WTC11 (cell line): Measurements from ENCODE around the gene ARHGAP45. TPM values are rescaled to one million over a fixed set of nuclear protein-coding genes. Genes with fewer than 3 reads are reported as not detected.

Source experiments
- ATAC-seq: fragments of 200-7000 bp; cut with Tn5 transposase; 2 replicates; pipeline ENCODE4 v1.10.0; 2021; ENCODE audit warnings: mild to moderate bottlenecking, moderate library complexity
- CTCF ChIA-PET: fragments of 300-600 bp; sonication (Branson Sonifier 250); formaldehyde crosslinking; loops from one replicate; lab custom pipeline; 2021; ENCODE audit warnings: antibody characterized with exemption; lab: Charles Lee
- POLR2A ChIA-PET: fragments of 350-600 bp; sonication (Branson Sonifier 250); formaldehyde crosslinking; loops from one replicate; lab custom pipeline; 2021; ENCODE audit warnings: antibody characterized with exemption; lab: Charles Lee
- DNase-seq: peaks from one replicate; pipeline ENCODE4 v3.0.0; 2021; ENCODE audit warnings: low spot score
- H3K27ac Mint-ChIP-seq: 2 replicates; pipeline ENCODE4 v1.8.0; 2021; ENCODE audit warnings: mixed read lengths
- H3K27me3 Mint-ChIP-seq: 2 replicates; pipeline ENCODE4 v1.8.0; 2021; ENCODE audit warnings: low read depth, mild to moderate bottlenecking, moderate library complexity, mixed read lengths
- H3K36me3 Mint-ChIP-seq: 2 replicates; pipeline ENCODE4 v1.8.0; 2021; ENCODE audit warnings: mixed read lengths
- H3K4me1 Mint-ChIP-seq: 2 replicates; pipeline ENCODE4 v1.8.0; 2022; ENCODE audit warnings: mixed read lengths
- H3K4me3 Mint-ChIP-seq: 2 replicates; pipeline ENCODE4 v1.8.0; 2021; ENCODE audit warnings: mild to moderate bottlenecking, moderate library complexity, mixed read lengths
- H3K9me3 Mint-ChIP-seq: 2 replicates; pipeline ENCODE4 v1.8.0; 2021; ENCODE audit warnings: mixed read lengths
- CREB1 ChIP-seq: sonication (generic); formaldehyde crosslinking; IDR thresholded peaks from 2 replicates; pipeline ENCODE4 v1.8.0; 2023; ENCODE audit warnings: mild to moderate bottlenecking, missing genetic modification reagents
- ELF4 ChIP-seq: sonication (generic); formaldehyde crosslinking; IDR thresholded peaks from 2 replicates; pipeline ENCODE4 v1.8.1; 2022; ENCODE audit warnings: low read depth, mild to moderate bottlenecking, moderate library complexity, missing genetic modification reagents
- ZNF423 ChIP-seq: fragments of 250-450 bp; sonication (Bioruptor Pico); IDR thresholded peaks from 2 replicates; pipeline ENCODE4 v2.1.2; 2022; ENCODE audit warnings: mild to moderate bottlenecking, moderate library complexity
- total RNA-seq: library from RNA; stranded (reverse); gene quantifications from 3 replicates; pipeline ENCODE4 v1.2.3, GENCODE V29; 2021
- TF ChIP-seq, protein P1 (sequence below): sonication (generic); formaldehyde crosslinking; IDR thresholded peaks from 2 replicates; pipeline ENCODE4 v1.8.0; 2022; ENCODE audit warnings: mild to moderate bottlenecking, missing genetic modification reagents
- TF ChIP-seq, protein P2 (sequence below): sonication (generic); formaldehyde crosslinking; IDR thresholded peaks from 2 replicates; pipeline ENCODE4 v1.8.1; 2022; ENCODE audit warnings: low read depth, mild to moderate bottlenecking, moderate library complexity, missing genetic modification reagents, borderline replicate concordance
- TF ChIP-seq, protein P3 (sequence below): fragments of 200-600 bp; IDR thresholded peaks from 2 replicates; pipeline ENCODE4 v1.8.0; 2022; ENCODE audit warnings: antibody characterized with exemption
- TF ChIP-seq, protein P4 (sequence below): sonication (generic); formaldehyde crosslinking; IDR thresholded peaks from 2 replicates; pipeline ENCODE4 v1.8.1; 2022; ENCODE audit warnings: low read depth, missing genetic modification reagents, borderline replicate concordance
- TF ChIP-seq, protein P5 (sequence below): sonication (generic); formaldehyde crosslinking; IDR thresholded peaks from 2 replicates; pipeline ENCODE4 v1.8.0; 2023; ENCODE audit warnings: mild to moderate bottlenecking, missing genetic modification reagents
- TF ChIP-seq, protein P6 (sequence below): sonication (generic); formaldehyde crosslinking; IDR thresholded peaks from 2 replicates; pipeline ENCODE4 v1.8.0; 2023; ENCODE audit warnings: missing genetic modification reagents, mild to moderate bottlenecking, borderline replicate concordance
- TF ChIP-seq, protein P7 (sequence below): sonication (generic); formaldehyde crosslinking; IDR thresholded peaks from 2 replicates; pipeline ENCODE4 v1.8.1; 2023; ENCODE audit warnings: mild to moderate bottlenecking, missing genetic modification reagents
- TF ChIP-seq, protein P8 (sequence below): sonication (generic); formaldehyde crosslinking; IDR thresholded peaks from 2 replicates; pipeline ENCODE4 v1.8.1; 2023; ENCODE audit warnings: mild to moderate bottlenecking, missing genetic modification reagents, moderate library complexity

The ARHGAP45 gene
- total RNA-seq, 1 experiment from 2014 or later, result 40.9 TPM

DNA sequence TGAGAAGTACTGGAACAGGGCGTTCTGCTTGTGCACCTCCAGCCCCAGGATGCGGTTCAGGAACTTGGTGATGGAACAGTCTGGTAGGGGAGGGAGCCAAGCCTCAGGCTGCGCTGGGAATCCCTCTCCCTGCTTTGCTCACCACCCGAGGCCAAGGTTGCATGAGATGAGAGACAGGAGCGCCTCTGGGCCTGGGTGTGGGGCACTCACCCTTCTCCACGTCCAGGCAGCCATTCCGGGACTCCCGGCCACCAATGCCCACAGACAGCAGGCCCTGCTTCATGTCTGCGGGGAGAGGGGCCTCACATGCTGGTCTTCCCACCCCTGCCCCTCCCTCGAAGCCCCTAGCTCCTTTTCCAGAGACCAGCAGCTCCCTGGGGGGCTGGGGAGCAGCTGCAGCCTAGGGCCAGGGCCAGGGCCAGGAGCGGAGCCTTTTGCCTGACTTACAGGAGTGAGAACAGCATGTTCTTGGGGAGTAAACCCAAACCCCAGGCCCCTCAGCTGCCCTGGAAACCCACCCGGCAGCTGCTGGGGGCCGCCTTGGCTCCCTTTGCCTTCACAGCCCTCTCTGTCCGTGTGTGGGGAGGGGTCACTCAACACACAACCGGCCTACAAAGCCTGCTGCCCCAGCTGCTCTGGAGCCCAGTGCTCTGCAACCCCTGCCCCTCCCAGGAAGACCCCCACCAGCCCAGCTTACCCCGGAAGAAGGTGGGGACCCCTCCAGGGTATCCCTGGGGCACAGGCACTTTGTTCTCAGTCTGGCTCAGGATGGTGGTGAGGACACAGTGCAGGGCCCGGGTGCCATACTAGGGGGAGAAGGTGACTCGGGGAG is 44.1 kb downstream of the ARHGAP45 start:
- CTCF ChIA-PET, result interaction anchor here (0.9 kb wide), 1 partner anchor 103 kb away, joined by 3 read pairs; no protein-coding TSS in a partner anchor
- TF ChIP-seq, protein P1, sequence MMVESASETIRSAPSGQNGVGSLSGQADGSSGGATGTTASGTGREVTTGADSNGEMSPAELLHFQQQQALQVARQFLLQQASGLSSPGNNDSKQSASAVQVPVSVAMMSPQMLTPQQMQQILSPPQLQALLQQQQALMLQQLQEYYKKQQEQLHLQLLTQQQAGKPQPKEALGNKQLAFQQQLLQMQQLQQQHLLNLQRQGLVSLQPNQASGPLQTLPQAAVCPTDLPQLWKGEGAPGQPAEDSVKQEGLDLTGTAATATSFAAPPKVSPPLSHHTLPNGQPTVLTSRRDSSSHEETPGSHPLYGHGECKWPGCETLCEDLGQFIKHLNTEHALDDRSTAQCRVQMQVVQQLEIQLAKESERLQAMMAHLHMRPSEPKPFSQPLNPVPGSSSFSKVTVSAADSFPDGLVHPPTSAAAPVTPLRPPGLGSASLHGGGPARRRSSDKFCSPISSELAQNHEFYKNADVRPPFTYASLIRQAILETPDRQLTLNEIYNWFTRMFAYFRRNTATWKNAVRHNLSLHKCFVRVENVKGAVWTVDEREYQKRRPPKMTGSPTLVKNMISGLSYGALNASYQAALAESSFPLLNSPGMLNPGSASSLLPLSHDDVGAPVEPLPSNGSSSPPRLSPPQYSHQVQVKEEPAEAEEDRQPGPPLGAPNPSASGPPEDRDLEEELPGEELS, result no peak
- TF ChIP-seq CREB1 (CRISPR knock-in tag), result no peak
- Mint-ChIP-seq H3K36me3 (no peaks in the 10 kb centered on the region), H3K9me3 (no peaks in the 10 kb centered on the region), H3K27ac (no peak overlapping the region), H3K4me1 (peaks cover 2% of the 10 kb centered on the region; the same call in 1 of the 2 replicates), H3K4me3 (no peak overlapping the region), H3K27me3 (no peaks in the 10 kb centered on the region)
- DNase-seq (no peak), ATAC-seq (no peak)
- POLR2A ChIA-PET, result no interaction called here

DNA sequence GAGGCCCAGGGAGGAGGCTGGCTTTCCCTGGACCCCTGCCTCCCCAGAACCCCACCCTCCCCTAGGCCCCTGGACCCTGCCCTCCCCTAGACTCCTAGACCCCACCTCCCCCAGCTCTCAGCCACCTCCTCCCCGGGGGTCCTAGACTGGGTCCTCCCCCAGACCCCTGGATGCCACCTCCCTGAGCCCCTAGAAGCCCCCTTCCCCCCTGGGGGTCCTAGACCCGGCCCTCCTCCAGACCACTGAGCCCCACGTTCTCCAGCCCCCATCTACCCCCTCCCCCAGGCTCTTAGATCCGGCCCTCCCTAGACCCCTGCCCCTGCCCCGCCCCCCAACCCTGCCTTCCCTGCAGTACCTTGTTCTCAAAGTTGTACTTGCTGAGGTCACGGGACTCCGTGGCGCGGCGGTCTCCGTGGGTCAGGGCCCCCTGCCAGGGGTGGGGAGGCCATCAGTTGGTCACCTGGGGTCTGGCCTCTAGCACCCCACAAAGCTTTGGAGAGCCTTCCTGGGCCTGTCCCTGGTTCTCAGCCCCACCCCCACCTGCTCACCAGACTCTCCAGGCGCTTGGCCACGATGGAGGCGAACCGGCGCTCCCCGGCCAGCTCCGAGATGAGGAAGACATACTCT is 44.8 kb downstream of the ARHGAP45 start:
- H3K27ac Mint-ChIP-seq, result no peak overlapping the region
- peaks cover 2% of the 10 kb centered on the region; the same call in 1 of the 2 replicates for H3K4me1 Mint-ChIP-seq
- no peak overlapping the region for H3K4me3 Mint-ChIP-seq
- no peaks in the 10 kb centered on the region for H3K27me3 Mint-ChIP-seq
- no peaks in the 10 kb centered on the region for H3K36me3 Mint-ChIP-seq
- no peaks in the 10 kb centered on the region for H3K9me3 Mint-ChIP-seq
- DNase-seq (no peak), ATAC-seq (no peak)
- ChIA-PET POLR2A (interaction anchor here (0.7 to 1.0 kb wide), 2 partner anchors 10 to 71 kb away, joined by 3 to 4 read pairs; partner anchors contain the start of gene ABCA7), CTCF (interaction anchor here (0.6 to 3.0 kb wide), 18 partner anchors 8 to 133 kb away, joined by 3 to 69 read pairs (median 20); partner anchors contain the start of genes ARHGAP45, GPX4 and POLR2E)
- TF ChIP-seq, protein P2, sequence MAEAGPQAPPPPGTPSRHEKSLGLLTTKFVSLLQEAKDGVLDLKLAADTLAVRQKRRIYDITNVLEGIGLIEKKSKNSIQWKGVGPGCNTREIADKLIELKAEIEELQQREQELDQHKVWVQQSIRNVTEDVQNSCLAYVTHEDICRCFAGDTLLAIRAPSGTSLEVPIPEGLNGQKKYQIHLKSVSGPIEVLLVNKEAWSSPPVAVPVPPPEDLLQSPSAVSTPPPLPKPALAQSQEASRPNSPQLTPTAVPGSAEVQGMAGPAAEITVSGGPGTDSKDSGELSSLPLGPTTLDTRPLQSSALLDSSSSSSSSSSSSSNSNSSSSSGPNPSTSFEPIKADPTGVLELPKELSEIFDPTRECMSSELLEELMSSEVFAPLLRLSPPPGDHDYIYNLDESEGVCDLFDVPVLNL, result no peak
- TF ChIP-seq, protein P3, sequence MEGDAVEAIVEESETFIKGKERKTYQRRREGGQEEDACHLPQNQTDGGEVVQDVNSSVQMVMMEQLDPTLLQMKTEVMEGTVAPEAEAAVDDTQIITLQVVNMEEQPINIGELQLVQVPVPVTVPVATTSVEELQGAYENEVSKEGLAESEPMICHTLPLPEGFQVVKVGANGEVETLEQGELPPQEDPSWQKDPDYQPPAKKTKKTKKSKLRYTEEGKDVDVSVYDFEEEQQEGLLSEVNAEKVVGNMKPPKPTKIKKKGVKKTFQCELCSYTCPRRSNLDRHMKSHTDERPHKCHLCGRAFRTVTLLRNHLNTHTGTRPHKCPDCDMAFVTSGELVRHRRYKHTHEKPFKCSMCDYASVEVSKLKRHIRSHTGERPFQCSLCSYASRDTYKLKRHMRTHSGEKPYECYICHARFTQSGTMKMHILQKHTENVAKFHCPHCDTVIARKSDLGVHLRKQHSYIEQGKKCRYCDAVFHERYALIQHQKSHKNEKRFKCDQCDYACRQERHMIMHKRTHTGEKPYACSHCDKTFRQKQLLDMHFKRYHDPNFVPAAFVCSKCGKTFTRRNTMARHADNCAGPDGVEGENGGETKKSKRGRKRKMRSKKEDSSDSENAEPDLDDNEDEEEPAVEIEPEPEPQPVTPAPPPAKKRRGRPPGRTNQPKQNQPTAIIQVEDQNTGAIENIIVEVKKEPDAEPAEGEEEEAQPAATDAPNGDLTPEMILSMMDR, result no peak
- TF ChIP-seq, protein P1, result no peak
- TF ChIP-seq, protein P4, sequence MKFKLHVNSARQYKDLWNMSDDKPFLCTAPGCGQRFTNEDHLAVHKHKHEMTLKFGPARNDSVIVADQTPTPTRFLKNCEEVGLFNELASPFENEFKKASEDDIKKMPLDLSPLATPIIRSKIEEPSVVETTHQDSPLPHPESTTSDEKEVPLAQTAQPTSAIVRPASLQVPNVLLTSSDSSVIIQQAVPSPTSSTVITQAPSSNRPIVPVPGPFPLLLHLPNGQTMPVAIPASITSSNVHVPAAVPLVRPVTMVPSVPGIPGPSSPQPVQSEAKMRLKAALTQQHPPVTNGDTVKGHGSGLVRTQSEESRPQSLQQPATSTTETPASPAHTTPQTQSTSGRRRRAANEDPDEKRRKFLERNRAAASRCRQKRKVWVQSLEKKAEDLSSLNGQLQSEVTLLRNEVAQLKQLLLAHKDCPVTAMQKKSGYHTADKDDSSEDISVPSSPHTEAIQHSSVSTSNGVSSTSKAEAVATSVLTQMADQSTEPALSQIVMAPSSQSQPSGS (CRISPR knock-in tag), result no peak
- TF ChIP-seq ELF4, result no peak
- TF ChIP-seq, protein P5, sequence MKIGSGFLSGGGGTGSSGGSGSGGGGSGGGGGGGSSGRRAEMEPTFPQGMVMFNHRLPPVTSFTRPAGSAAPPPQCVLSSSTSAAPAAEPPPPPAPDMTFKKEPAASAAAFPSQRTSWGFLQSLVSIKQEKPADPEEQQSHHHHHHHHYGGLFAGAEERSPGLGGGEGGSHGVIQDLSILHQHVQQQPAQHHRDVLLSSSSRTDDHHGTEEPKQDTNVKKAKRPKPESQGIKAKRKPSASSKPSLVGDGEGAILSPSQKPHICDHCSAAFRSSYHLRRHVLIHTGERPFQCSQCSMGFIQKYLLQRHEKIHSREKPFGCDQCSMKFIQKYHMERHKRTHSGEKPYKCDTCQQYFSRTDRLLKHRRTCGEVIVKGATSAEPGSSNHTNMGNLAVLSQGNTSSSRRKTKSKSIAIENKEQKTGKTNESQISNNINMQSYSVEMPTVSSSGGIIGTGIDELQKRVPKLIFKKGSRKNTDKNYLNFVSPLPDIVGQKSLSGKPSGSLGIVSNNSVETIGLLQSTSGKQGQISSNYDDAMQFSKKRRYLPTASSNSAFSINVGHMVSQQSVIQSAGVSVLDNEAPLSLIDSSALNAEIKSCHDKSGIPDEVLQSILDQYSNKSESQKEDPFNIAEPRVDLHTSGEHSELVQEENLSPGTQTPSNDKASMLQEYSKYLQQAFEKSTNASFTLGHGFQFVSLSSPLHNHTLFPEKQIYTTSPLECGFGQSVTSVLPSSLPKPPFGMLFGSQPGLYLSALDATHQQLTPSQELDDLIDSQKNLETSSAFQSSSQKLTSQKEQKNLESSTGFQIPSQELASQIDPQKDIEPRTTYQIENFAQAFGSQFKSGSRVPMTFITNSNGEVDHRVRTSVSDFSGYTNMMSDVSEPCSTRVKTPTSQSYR, result no peak
- TF ChIP-seq, protein P6, sequence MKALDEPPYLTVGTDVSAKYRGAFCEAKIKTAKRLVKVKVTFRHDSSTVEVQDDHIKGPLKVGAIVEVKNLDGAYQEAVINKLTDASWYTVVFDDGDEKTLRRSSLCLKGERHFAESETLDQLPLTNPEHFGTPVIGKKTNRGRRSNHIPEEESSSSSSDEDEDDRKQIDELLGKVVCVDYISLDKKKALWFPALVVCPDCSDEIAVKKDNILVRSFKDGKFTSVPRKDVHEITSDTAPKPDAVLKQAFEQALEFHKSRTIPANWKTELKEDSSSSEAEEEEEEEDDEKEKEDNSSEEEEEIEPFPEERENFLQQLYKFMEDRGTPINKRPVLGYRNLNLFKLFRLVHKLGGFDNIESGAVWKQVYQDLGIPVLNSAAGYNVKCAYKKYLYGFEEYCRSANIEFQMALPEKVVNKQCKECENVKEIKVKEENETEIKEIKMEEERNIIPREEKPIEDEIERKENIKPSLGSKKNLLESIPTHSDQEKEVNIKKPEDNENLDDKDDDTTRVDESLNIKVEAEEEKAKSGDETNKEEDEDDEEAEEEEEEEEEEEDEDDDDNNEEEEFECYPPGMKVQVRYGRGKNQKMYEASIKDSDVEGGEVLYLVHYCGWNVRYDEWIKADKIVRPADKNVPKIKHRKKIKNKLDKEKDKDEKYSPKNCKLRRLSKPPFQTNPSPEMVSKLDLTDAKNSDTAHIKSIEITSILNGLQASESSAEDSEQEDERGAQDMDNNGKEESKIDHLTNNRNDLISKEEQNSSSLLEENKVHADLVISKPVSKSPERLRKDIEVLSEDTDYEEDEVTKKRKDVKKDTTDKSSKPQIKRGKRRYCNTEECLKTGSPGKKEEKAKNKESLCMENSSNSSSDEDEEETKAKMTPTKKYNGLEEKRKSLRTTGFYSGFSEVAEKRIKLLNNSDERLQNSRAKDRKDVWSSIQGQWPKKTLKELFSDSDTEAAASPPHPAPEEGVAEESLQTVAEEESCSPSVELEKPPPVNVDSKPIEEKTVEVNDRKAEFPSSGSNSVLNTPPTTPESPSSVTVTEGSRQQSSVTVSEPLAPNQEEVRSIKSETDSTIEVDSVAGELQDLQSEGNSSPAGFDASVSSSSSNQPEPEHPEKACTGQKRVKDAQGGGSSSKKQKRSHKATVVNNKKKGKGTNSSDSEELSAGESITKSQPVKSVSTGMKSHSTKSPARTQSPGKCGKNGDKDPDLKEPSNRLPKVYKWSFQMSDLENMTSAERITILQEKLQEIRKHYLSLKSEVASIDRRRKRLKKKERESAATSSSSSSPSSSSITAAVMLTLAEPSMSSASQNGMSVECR (CRISPR knock-in tag), result no peak
- TF ChIP-seq, protein P7, sequence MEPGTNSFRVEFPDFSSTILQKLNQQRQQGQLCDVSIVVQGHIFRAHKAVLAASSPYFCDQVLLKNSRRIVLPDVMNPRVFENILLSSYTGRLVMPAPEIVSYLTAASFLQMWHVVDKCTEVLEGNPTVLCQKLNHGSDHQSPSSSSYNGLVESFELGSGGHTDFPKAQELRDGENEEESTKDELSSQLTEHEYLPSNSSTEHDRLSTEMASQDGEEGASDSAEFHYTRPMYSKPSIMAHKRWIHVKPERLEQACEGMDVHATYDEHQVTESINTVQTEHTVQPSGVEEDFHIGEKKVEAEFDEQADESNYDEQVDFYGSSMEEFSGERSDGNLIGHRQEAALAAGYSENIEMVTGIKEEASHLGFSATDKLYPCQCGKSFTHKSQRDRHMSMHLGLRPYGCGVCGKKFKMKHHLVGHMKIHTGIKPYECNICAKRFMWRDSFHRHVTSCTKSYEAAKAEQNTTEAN (CRISPR knock-in tag), result no peak
- TF ChIP-seq, protein P8, sequence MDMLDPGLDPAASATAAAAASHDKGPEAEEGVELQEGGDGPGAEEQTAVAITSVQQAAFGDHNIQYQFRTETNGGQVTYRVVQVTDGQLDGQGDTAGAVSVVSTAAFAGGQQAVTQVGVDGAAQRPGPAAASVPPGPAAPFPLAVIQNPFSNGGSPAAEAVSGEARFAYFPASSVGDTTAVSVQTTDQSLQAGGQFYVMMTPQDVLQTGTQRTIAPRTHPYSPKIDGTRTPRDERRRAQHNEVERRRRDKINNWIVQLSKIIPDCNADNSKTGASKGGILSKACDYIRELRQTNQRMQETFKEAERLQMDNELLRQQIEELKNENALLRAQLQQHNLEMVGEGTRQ, result no peak
- no peak for TF ChIP-seq ZNF423 (CRISPR knock-in tag)
